Upper lobe of left lung (tissue), 6 donors: Measurements from ENCODE around the gene BCL2. TPM values are rescaled to one million over a fixed set of nuclear protein-coding genes. Genes with fewer than 3 reads are reported as not detected.

Source experiments
- ATAC-seq, 2 donors: fragments of 200-7000 bp; cut with Tn5 transposase; one replicate each; pipeline ENCODE4 v1.9.1; 2022; ENCODE audit warnings: mild to moderate bottlenecking in 2 of 2, moderate library complexity in 2 of 2; ENCODE audit not compliant: low FRiP score in 2 of 2
- DNase-seq, 2 donors: peaks; one replicate each; pipeline ENCODE4 v3.0.0-alpha.2; 2019 to 2020
- H3K27ac ChIP-seq, 4 donors: fragments of 200-600 bp; sonication (generic); one replicate each; pipeline ENCODE4 v1.5.1; 2016 to 2019
- H3K27me3 ChIP-seq, 4 donors: fragments of 200-600 bp; sonication (generic); one replicate each; pipeline ENCODE4 v1.5.1; 2017 to 2019
- H3K36me3 ChIP-seq, 4 donors: fragments of 200-600 bp; sonication (generic); one replicate each; pipeline ENCODE4 v1.5.1; 2016 to 2019
- H3K4me1 ChIP-seq, 4 donors: fragments of 200-600 bp; sonication (generic); one replicate each; pipeline ENCODE4 v1.5.1; 2018 to 2019
- H3K4me3 ChIP-seq, 4 donors: fragments of 200-600 bp; sonication (generic); one replicate each; pipeline ENCODE4 v1.5.1; 2017 to 2019; ENCODE audit warnings: mild to moderate bottlenecking in 2 of 4, moderate library complexity in 1 of 4
- H3K9me3 ChIP-seq, 4 donors: fragments of 200-600 bp; sonication (generic); one replicate each; pipeline ENCODE4 v1.5.1; 2018 to 2019
- EP300 ChIP-seq, 4 donors: sonication (generic); formaldehyde crosslinking; IDR thresholded peaks; one replicate each; pipeline ENCODE4 v1.5.1; 2017; ENCODE audit warnings: antibody characterized with exemption in 4 of 4, control low read depth in 2 of 4
- POLR2A ChIP-seq, 4 donors: fragments of 450-650 bp; IDR thresholded peaks; one replicate each; pipeline ENCODE4 v1.5.1; 2016 to 2017; ENCODE audit warnings: antibody characterized with exemption in 4 of 4, mild to moderate bottlenecking in 2 of 4
- POLR2AphosphoS5 ChIP-seq, 2 donors: sonication (generic); formaldehyde crosslinking; IDR thresholded peaks; one replicate each; pipeline ENCODE4 v1.5.1; 2017; ENCODE audit warnings: antibody characterized with exemption in 2 of 2
- WGBS, 2 donors: methylation state at CpG; one replicate each; pipeline ENCODE4 v1.1.5; 2017 to 2018; 5-methylcytosine and 5-hydroxymethylcytosine counted together
- total RNA-seq, 6 donors: library from RNA; depleted of rRNA in 4 of 6; stranded (reverse); fragments of >200 nt in 4 of 6; gene quantifications; one replicate each; pipeline versions ENCODE4 v1.1.0 to v1.2.1, GENCODE V29; 2016 to 2021
- TF ChIP-seq, protein P1 (sequence below), 6 experiments: fragments of 450-650 bp in 4 of 6; fragments of 200-600 bp in 2 of 6; sonication (generic) in 2 of 6; IDR thresholded peaks; one replicate each; pipeline ENCODE4 v1.5.1; 2016 to 2019; ENCODE audit warnings: antibody characterized with exemption in 6 of 6
- donor health status: DM: no; HTN: no; CAD: no; lungs with moderate emphysema.
- donor health status: DM: no; HTN: yes; CAD: no; lungs with severe emphysema.

Gene BCL2
- total RNA-seq, 6 donors from 2014 or later = 5.9 to 19.9 (median 11.4) TPM

DNA sequence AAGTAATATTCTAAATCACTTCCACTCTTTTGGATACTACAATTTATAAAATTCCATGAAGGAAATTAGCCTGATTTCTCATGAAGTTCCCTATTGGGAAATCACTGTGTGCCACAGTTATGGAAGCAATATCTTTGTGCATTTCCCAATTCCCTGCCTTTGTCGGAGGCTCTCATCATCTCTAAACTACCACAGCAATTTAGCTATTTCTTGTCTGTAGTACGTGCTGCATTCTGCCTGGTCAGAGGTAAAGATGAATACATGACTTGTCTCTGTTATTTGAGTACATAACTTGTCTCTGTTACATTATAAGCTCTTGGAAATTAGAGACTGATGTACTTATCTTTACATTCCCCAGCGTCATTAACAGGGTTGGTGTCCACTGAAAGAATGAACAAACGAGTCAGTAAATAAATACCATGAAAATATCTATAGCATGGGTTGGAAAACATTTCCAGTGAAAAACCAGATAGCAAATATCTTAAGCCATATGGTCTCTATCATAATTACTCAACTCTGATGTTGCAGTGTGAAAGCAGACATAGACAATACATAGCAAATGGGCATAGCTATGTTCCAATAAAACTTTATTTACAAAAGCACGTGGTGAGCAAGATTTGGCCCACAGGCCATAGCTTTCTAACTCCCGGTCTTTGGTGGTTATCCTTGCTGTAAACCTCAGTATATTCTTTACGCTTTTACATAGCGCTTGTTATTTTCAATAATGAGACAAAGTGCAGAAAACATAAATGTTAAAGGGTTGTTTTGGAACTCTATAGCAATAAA lies 78.8 kb downstream of the BCL2 start:
- H3K36me3 ChIP-seq = no peaks in the 10 kb centered on the region
- DNase-seq (no peak), ATAC-seq (no peak)
- H3K9me3 ChIP-seq = no peaks in the 10 kb centered on the region
- H3K4me1 ChIP-seq = peaks cover 11 to 21% (median 14%) of the 10 kb centered on the region in 4 donors
- H3K27me3 ChIP-seq = no peaks in the 10 kb centered on the region
- H3K27ac ChIP-seq = no peak overlapping the region
- TF ChIP-seq, protein P1, sequence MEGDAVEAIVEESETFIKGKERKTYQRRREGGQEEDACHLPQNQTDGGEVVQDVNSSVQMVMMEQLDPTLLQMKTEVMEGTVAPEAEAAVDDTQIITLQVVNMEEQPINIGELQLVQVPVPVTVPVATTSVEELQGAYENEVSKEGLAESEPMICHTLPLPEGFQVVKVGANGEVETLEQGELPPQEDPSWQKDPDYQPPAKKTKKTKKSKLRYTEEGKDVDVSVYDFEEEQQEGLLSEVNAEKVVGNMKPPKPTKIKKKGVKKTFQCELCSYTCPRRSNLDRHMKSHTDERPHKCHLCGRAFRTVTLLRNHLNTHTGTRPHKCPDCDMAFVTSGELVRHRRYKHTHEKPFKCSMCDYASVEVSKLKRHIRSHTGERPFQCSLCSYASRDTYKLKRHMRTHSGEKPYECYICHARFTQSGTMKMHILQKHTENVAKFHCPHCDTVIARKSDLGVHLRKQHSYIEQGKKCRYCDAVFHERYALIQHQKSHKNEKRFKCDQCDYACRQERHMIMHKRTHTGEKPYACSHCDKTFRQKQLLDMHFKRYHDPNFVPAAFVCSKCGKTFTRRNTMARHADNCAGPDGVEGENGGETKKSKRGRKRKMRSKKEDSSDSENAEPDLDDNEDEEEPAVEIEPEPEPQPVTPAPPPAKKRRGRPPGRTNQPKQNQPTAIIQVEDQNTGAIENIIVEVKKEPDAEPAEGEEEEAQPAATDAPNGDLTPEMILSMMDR (IDR thresholded peaks at IDR 0.05) = no peak
- TF ChIP-seq EP300 (IDR thresholded peaks at IDR 0.05) = no peak
- no peak for TF ChIP-seq POLR2AphosphoS5 (IDR thresholded peaks at IDR 0.05)
- TF ChIP-seq POLR2A (IDR thresholded peaks at IDR 0.05) = no peak
- no peak overlapping the region for H3K4me3 ChIP-seq
- 84 to 85% methylated on average over 8 of the region's 8 CpGs for WGBS, 2 donors

DNA sequence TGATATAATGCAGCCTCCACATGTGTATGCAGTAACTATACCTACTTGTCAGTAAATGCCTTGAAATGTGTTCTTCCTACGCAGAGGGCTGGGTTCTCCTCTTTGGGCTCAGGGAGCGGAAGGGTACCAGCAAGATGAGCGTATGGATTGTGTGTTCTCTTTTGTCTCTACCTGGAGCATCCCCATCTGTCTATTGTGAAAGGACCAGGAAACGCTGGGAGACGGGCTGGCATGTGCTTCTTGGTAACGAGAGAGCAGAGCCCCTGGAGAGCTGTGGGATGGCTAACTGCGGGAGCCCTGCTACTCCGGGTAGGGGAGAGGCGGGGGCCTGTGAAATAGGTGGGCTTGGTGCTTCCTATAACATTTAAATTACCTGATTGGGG lies 80.9 kb downstream of the BCL2 start:
- TF ChIP-seq, protein P1 (IDR thresholded peaks at IDR 0.05) = no peak
- no peak for TF ChIP-seq POLR2A (IDR thresholded peaks at IDR 0.05)
- no peak for TF ChIP-seq EP300 (IDR thresholded peaks at IDR 0.05)
- TF ChIP-seq POLR2AphosphoS5 (IDR thresholded peaks at IDR 0.05) = no peak
- no peaks in the 10 kb centered on the region for H3K36me3 ChIP-seq
- H3K4me3 ChIP-seq = no peak overlapping the region
- DNase-seq = no peak
- ATAC-seq = no peak
- H3K27ac ChIP-seq = peak overlapping the region; percentile 73 to 82 (median 79)
- 83 to 89% methylated on average over 9 of the region's 9 CpGs for WGBS, 2 donors
- no peaks in the 10 kb centered on the region for H3K27me3 ChIP-seq
- H3K4me1 ChIP-seq = peaks cover 8 to 21% (median 13%) of the 10 kb centered on the region in 4 donors
- H3K9me3 ChIP-seq = no peaks in the 10 kb centered on the region

DNA sequence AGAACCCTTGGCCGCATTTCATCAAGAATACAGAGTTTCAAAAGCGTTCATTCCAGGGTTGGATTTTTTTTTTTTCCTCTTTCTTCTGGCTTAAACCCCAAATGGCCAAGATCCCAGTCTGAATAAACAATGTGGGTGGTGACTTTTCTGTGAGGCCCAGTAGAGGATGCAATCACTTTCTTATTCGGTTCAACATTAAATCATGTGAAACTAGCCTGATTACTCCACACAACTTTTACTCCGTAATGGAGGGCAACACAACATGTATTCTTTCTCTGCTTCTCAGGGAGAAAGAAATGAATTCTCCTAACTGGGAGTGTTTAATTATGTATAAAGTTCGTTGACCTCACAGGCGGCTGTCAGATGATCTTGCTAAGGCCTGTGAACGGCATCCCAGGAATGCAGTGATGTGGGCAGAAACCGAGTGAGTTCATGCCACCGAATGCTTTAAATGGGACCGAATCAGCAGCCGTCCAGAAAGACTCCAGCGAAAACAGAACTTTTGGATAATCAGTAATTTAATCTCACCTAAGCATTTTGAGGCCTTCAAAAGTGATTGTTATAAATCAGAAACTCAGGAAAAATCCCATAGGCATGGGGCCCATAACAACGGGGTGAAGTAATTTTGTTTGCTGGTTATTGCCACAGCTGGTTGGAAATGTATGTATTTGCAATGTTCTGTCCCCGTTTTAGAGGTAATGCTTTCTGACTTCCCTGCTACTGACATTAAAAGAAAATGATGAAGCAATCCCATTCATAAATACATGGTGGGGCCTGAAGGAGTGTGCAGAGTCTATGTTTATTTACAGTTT lies 81.5 kb downstream of the BCL2 start:
- Histone ChIP-seq H3K4me1 (peaks cover 8 to 21% (median 13%) of the 10 kb centered on the region in 4 donors), H3K27ac (peak overlapping the region; percentile 73 to 82 (median 79)), H3K36me3 (no peaks in the 10 kb centered on the region), H3K4me3 (peak overlapping the region in 1 of 4 donors; percentile 2), H3K9me3 (no peaks in the 10 kb centered on the region), H3K27me3 (no peaks in the 10 kb centered on the region)
- ATAC-seq (peak; percentile 76 to 81), DNase-seq (peak in 1 of 2 donors; percentile 45)
- TF ChIP-seq POLR2AphosphoS5 (IDR thresholded peaks at IDR 0.05) = no peak
- no peak for TF ChIP-seq POLR2A (IDR thresholded peaks at IDR 0.05)
- TF ChIP-seq, protein P1 (IDR thresholded peaks at IDR 0.05) = no peak
- no peak for TF ChIP-seq EP300 (IDR thresholded peaks at IDR 0.05)
- WGBS, 2 donors = 41 to 43% methylated on average over 14 of the region's 14 CpGs

DNA sequence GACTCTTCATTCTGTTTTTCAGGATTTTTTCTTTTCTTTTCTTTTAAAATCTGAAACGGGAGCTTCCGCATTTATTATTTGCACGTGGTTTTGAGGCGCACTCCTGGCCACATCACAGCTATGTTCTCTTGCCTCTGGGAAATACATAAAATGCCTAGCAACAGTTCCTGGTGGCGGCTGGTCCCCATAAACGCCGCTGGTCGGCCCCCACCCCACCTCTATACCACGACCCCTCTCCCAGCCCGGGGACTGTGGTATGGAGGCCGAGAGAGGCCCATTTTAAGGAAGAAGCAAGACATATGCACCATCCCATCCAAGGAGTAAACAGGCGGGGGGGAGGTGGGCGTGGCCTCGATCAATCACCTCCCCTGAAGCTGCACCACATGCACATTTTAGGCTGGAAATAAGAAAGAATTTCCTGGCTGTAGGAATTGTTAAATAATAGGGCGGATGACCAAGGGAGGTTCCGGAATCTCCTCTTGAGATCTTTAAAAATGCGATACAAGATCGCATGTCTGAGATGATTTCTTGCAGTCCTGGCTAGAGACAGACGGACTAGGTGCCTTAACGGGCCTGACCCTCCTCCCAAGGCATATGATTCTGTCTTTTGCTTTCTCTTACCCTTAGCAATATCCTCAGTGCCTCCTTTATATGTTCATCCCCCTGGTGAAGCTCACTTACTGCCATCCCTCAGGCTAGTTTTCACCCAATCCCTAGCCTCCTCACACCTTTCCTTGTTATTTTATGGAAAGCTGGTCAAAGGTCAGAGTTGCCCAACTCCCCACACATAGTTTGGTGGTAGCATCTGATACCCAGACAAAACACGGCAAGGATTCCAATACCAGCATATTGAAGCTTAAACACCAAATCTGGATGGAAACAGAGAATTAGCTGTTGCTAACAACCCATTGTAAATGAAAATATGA lies 82.4 kb downstream of the BCL2 start:
- DNase-seq = peak in 1 of 2 donors; percentile 63
- WGBS, 2 donors = 79 to 85% methylated on average over 21 of the region's 21 CpGs
- H3K36me3 ChIP-seq = no peaks in the 10 kb centered on the region
- TF ChIP-seq, protein P1 (IDR thresholded peaks at IDR 0.05) = no peak
- TF ChIP-seq POLR2A (IDR thresholded peaks at IDR 0.05) = no peak
- TF ChIP-seq EP300 (IDR thresholded peaks at IDR 0.05) = no peak
- no peak for TF ChIP-seq POLR2AphosphoS5 (IDR thresholded peaks at IDR 0.05)
- peak overlapping the region; percentile 73 to 82 (median 79) for H3K27ac ChIP-seq
- no peaks in the 10 kb centered on the region for H3K9me3 ChIP-seq
- H3K27me3 ChIP-seq = no peaks in the 10 kb centered on the region
- ATAC-seq = peak; percentile 45 to 47
- no peak overlapping the region for H3K4me3 ChIP-seq
- peaks cover 8 to 21% (median 13%) of the 10 kb centered on the region in 4 donors for H3K4me1 ChIP-seq
